CD14-positive monocyte (primary cell): ENCODE data around the gene SNX25. TPM values are rescaled to one million over a fixed set of nuclear protein-coding genes. Genes with fewer than 3 reads are reported as not detected.

Experiments
- DNase-seq, 3 donors: peaks; one replicate each; pipeline ENCODE4 v3.0.0-alpha.2; 2011 to 2022
- H2AFZ ChIP-seq: 2 replicates; pipeline ENCODE4 v1.6.0; 2012; ENCODE audit warnings: mild to moderate bottlenecking, low read depth, low read length, inconsistent platforms; ENCODE audit not compliant: insufficient read depth, poor library complexity, severe bottlenecking
- H3K27ac ChIP-seq, 2 donors: 1 replicate in 1 of 2; 2 replicates in 1 of 2; pipeline ENCODE4 v1.5.1; 2012 to 2013; ENCODE audit warnings: low read length in 2 of 2, control low read depth in 1 of 2, inconsistent platforms in 1 of 2, low read depth in 1 of 2, mild to moderate bottlenecking in 1 of 2
- H3K27me3 ChIP-seq, 2 donors: one replicate each; pipeline versions ENCODE4 v1.6.0 to v1.6.1; 2011 to 2013; ENCODE audit warnings: low read length in 2 of 2; ENCODE audit not compliant: control insufficient read depth in 2 of 2, insufficient read depth in 2 of 2
- H3K36me3 ChIP-seq, 2 donors: replicated peaks in 1 of 2; 1 replicate in 1 of 2; 2 replicates in 1 of 2; pipeline versions ENCODE4 v1.5.1 to v1.6.1; 2012 to 2013; ENCODE audit warnings: low read length in 2 of 2, control low read depth in 1 of 2, inconsistent platforms in 1 of 2, mild to moderate bottlenecking in 1 of 2; ENCODE audit not compliant: insufficient read depth in 2 of 2, control insufficient read depth in 1 of 2
- H3K4me1 ChIP-seq, 2 donors: 1 replicate in 1 of 2; 2 replicates in 1 of 2; pipeline versions ENCODE4 v1.5.1 to v1.6.1; 2012 to 2013; ENCODE audit warnings: low read length in 2 of 2, control low read depth in 1 of 2, inconsistent platforms in 1 of 2, mild to moderate bottlenecking in 1 of 2, moderate library complexity in 1 of 2; ENCODE audit not compliant: insufficient read depth in 2 of 2, control insufficient read depth in 1 of 2
- H3K4me2 ChIP-seq: replicated peaks from 2 replicates; pipeline ENCODE3; 2012; ENCODE audit warnings: low read length, moderate library complexity, mild to moderate bottlenecking; ENCODE audit not compliant: poor library complexity, severe bottlenecking; ENCODE audit errors: extremely low read depth
- H3K4me3 ChIP-seq, 3 experiments: fragments of 200-600 bp in 1 of 3; sonication (generic) in 1 of 3; replicated peaks in 1 of 3; 1 replicate in 2 of 3; 2 replicates in 1 of 3; pipeline ENCODE4 v1.5.1; 2011 to 2013; ENCODE audit warnings: low read length in 3 of 3, mild to moderate bottlenecking in 3 of 3, control low read depth in 2 of 3, low read depth in 2 of 3, inconsistent platforms in 1 of 3, moderate library complexity in 1 of 3
- H3K79me2 ChIP-seq: 2 replicates; pipeline ENCODE4 v1.6.0; 2012; ENCODE audit warnings: mild to moderate bottlenecking, control low read depth, inconsistent platforms, low read length, moderate library complexity; ENCODE audit not compliant: insufficient read depth
- H3K9ac ChIP-seq: 2 replicates; pipeline ENCODE4 v1.6.0; 2017; ENCODE audit warnings: low read length, mild to moderate bottlenecking; ENCODE audit not compliant: insufficient read depth, poor library complexity, severe bottlenecking
- H3K9me3 ChIP-seq, 2 donors: replicated peaks in 1 of 2; 1 replicate in 1 of 2; 2 replicates in 1 of 2; pipeline versions ENCODE4 v1.5.1 to v1.6.1; 2012 to 2013; ENCODE audit warnings: low read length in 2 of 2, control low read depth in 1 of 2; ENCODE audit not compliant: control insufficient read depth in 1 of 2, insufficient read depth in 1 of 2
- H4K20me1 ChIP-seq: 2 replicates; pipeline ENCODE4 v1.6.0; 2012; ENCODE audit warnings: mild to moderate bottlenecking, low read length, control low read depth, moderate library complexity; ENCODE audit not compliant: insufficient read depth
- H3K27ac Mint-ChIP-seq, 7 donors: one replicate each; pipeline ENCODE4 v1.8.0; 2020; ENCODE audit warnings: mild to moderate bottlenecking in 7 of 7, mixed read lengths in 7 of 7, moderate library complexity in 6 of 7, inconsistent platforms in 2 of 7
- H3K27me3 Mint-ChIP-seq, 3 donors: one replicate each; pipeline ENCODE4 v1.8.0; 2021 to 2022; ENCODE audit warnings: low read depth in 3 of 3, mild to moderate bottlenecking in 3 of 3, mixed read lengths in 3 of 3, moderate library complexity in 3 of 3, inconsistent platforms in 1 of 3
- H3K36me3 Mint-ChIP-seq, 2 donors: one replicate each; pipeline ENCODE4 v1.8.0; 2020; ENCODE audit warnings: mixed read lengths in 2 of 2, inconsistent platforms in 1 of 2, mild to moderate bottlenecking in 1 of 2
- H3K4me1 Mint-ChIP-seq: one replicate; pipeline ENCODE4 v1.8.0; 2020; ENCODE audit warnings: mild to moderate bottlenecking, mixed read lengths
- H3K4me3 Mint-ChIP-seq, 2 donors: one replicate each; pipeline ENCODE4 v1.8.0; 2020; ENCODE audit warnings: mild to moderate bottlenecking in 2 of 2, mixed read lengths in 2 of 2, moderate library complexity in 1 of 2
- H3K9me3 Mint-ChIP-seq, 7 donors: one replicate each; pipeline ENCODE4 v1.8.0; 2020 to 2022; ENCODE audit warnings: mixed read lengths in 7 of 7, mild to moderate bottlenecking in 6 of 7, moderate library complexity in 6 of 7, inconsistent platforms in 2 of 7
- CTCF ChIP-seq: fragments of 200-600 bp; IDR thresholded peaks from one replicate; pipeline ENCODE4 v1.8.0; 2022; ENCODE audit warnings: antibody characterized with exemption, mild to moderate bottlenecking
- WGBS: methylation state at CpG from one replicate; pipeline ENCODE4 v1.1.5; 2013; ENCODE audit warnings: missing lambda C conversion rate; ENCODE audit not compliant: insufficient coverage; 5-methylcytosine and 5-hydroxymethylcytosine counted together
- intact Hi-C, 2 donors: fragments of 100-400 bp; cut with micrococcal nuclease; formaldehyde crosslinking; loops; one replicate each; pipeline versions ENCODE4 v1.15.0 to v1.15.1; 2023
- polyA plus RNA-seq, 3 donors: library from polyadenylated mRNA; depleted of rRNA in 1 of 3; unstranded in 2 of 3; stranded (reverse) in 1 of 3; fragments of 300-500 nt in 2 of 3; fragments of >200 nt in 1 of 3; fragmentation: Illumina TruSeq in 2 of 3; gene quantifications; 1 replicate in 2 of 3; 2 replicates in 1 of 3; pipeline ENCODE4 v1.2.3, GENCODE V29; 2012 to 2021

Gene SNX25
- polyA plus RNA-seq, 3 donors: 0.31 to 0.40 (median 0.36) TPM

- DNase-seq: no peak
- no peak overlapping the region for H3K4me3 Mint-ChIP-seq
- H3K27me3 ChIP-seq: no peaks in the 10 kb centered on the region
- no peaks in the 10 kb centered on the region for H4K20me1 ChIP-seq
- no peak overlapping the region for H3K4me3 ChIP-seq
- H3K27ac ChIP-seq: no peak overlapping the region
- H3K4me1 Mint-ChIP-seq: no peaks in the 10 kb centered on the region
- no peak for TF ChIP-seq CTCF
- intact Hi-C loops: no loop called here
- H3K27me3 Mint-ChIP-seq: peaks cover 2 to 11% (median 3%) of the 10 kb centered on the region in 3 donors
- H3K4me2 ChIP-seq: no peak overlapping the region
- no peaks in the 10 kb centered on the region for H3K36me3 ChIP-seq
- H3K36me3 Mint-ChIP-seq: no peaks in the 10 kb centered on the region
- H3K4me1 ChIP-seq: no peaks in the 10 kb centered on the region
- no peaks in the 10 kb centered on the region for H3K79me2 ChIP-seq
- H3K27ac Mint-ChIP-seq: no peak overlapping the region
- no peak overlapping the region for H3K9ac ChIP-seq
- no peaks in the 10 kb centered on the region for H3K9me3 ChIP-seq
- 92% methylated on average over 2 of the region's 3 CpGs for WGBS
- peaks cover 4 to 15% (median 9%) of the 10 kb centered on the region in 7 donors for H3K9me3 Mint-ChIP-seq
- no peak overlapping the region for H2AFZ ChIP-seq
Observed at GRCh38 chr4:185332575-185333464, 123.4 kb downstream of the SNX25 start.

- Histone ChIP-seq H2AFZ (no peak overlapping the region), H4K20me1 (no peaks in the 10 kb centered on the region), H3K9ac (no peak overlapping the region), H3K4me1 (no peaks in the 10 kb centered on the region), H3K27ac (no peak overlapping the region), H3K4me2 (no peak overlapping the region), H3K4me3 (no peak overlapping the region), H3K79me2 (no peaks in the 10 kb centered on the region), H3K27me3 (no peaks in the 10 kb centered on the region), H3K9me3 (no peaks in the 10 kb centered on the region), H3K36me3 (no peaks in the 10 kb centered on the region)
- WGBS: no CpG with 5 or more reads among the region's 4 CpGs
- Mint-ChIP-seq H3K36me3 (no peaks in the 10 kb centered on the region), H3K4me3 (no peak overlapping the region), H3K27me3 (peaks cover 0 to 14% (median 4%) of the 10 kb centered on the region in 3 donors), H3K27ac (no peak overlapping the region), H3K4me1 (no peaks in the 10 kb centered on the region), H3K9me3 (peaks cover 0 to 10% (median 4%) of the 10 kb centered on the region in 7 donors)
- no peak for TF ChIP-seq CTCF
- no peak for DNase-seq
- intact Hi-C loops: no loop called here
Observed at GRCh38 chr4:185334326-185334725, 124.9 kb downstream of the SNX25 start.
